ENCODE measurements around the gene GRID2. TPM values are rescaled to one million over a fixed set of nuclear protein-coding genes. Genes with fewer than 3 reads are reported as not detected.

GRID2 gene
- total RNA-seq, 1 donor: not detected

- no peak for TF ChIP-seq CTCF (IDR thresholded peaks at IDR 0.05; ENCODE audit: insufficient read depth, low read depth, low read length)
- no peak for DNase-seq (ENCODE audit: low read depth)
- H3K4me3 ChIP-seq (ENCODE audit: low read depth, low read length): no peak overlapping the region
Observed at GRCh38 chr4:93320356-93320755, 1016.6 kb downstream of the GRID2 start.

DNA sequence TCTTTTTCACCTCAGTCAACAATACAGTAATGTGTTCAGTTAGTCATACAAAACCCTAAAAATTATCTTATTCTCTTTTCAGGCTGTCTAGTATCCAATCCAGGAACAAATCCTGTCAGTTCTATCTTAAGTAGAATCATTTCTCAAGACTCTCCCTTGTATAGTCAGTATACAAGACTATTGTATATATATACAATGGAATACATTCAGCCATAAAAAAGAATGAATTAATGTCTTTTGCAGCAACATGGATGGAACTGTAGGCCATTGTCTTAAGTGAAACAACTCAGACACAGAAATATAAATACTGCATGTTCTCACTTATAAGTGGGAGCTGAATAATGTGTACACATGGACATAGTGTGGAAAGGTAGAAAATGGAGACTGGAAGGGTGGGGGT is 1023.6 kb downstream of the GRID2 start:
- no peak overlapping the region for H3K4me3 ChIP-seq (ENCODE audit: low read depth, low read length)
- DNase-seq (ENCODE audit: low read depth): no peak
- TF ChIP-seq CTCF (IDR thresholded peaks at IDR 0.05; ENCODE audit: insufficient read depth, low read depth, low read length): no peak

- no peak overlapping the region for H3K4me3 ChIP-seq (ENCODE audit: low read depth, low read length)
- TF ChIP-seq CTCF (IDR thresholded peaks at IDR 0.05; ENCODE audit: insufficient read depth, low read depth, low read length): no peak
- DNase-seq (ENCODE audit: low read depth): no peak
Observed at GRCh38 chr4:93334003-93334402, 1030.2 kb downstream of the GRID2 start.

GRCh38 chr4:93337196-93337595 is 1033.4 kb downstream of the GRID2 start:
- H3K4me3 ChIP-seq (ENCODE audit: low read depth, low read length): no peak overlapping the region

DNA sequence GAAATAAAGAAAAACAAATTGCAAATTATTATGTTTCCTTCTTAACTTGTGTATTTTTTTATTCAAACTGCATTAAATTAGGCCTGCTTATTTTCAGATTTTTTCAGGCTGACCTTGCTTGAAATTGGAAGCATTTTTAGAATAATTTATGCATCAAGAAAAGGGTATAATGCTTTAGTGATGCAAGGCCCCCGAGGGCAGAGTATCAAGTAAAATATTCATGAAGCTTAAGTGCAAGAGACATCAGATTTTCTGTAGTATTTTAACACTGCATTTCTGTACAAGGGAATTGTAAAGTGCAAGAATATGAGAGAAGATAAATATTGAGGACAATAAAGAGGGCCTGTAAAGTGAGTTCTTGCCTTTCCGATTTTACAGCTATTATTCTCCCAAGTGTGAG is 1039.0 kb downstream of the GRID2 start:
- no peak for TF ChIP-seq CTCF (IDR thresholded peaks at IDR 0.05; ENCODE audit: insufficient read depth, low read depth, low read length)
- DNase-seq (ENCODE audit: low read depth): no peak
- H3K4me3 ChIP-seq (ENCODE audit: low read depth, low read length): no peak overlapping the region

More at GRCh38 chr4:93337196-93337595, 1033.4 kb downstream of the GRID2 start:
- TF ChIP-seq CTCF (IDR thresholded peaks at IDR 0.05; ENCODE audit: insufficient read depth, low read depth, low read length): no peak
- no peak for DNase-seq (ENCODE audit: low read depth)

DNA sequence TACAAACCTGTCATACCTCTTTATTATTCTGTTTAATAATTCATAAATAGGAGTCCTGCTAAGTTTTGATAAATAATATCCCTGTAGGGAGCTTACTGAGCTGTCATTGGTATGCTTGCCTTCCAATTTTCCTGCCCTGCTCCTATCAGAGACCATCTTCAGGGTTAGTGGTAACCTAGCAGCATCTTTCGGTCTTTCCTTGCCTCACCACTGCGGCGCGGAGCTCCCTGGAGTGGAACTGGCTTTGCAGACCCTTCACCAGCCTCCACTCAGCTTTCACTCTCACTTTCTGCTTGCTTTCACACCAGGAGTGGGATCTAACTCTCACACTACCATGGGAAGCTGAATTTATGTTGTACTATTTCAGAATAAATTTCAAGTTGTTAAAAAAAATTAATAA is 1043.1 kb downstream of the GRID2 start:
- no peak overlapping the region for H3K4me3 ChIP-seq (ENCODE audit: low read depth, low read length)
- DNase-seq (ENCODE audit: low read depth): no peak
- no peak for TF ChIP-seq CTCF (IDR thresholded peaks at IDR 0.05; ENCODE audit: insufficient read depth, low read depth, low read length)

- H3K4me3 ChIP-seq (ENCODE audit: low read depth, low read length): no peak overlapping the region
- TF ChIP-seq CTCF (IDR thresholded peaks at IDR 0.05; ENCODE audit: insufficient read depth, low read depth, low read length): no peak
- no peak for DNase-seq (ENCODE audit: low read depth)
Observed at GRCh38 chr4:93348896-93349295, 1045.1 kb downstream of the GRID2 start.
